Epithelial cell of proximal tubule (primary cell): ENCODE measurements around the gene SLC24A3. TPM values are rescaled to one million over a fixed set of nuclear protein-coding genes. Genes with fewer than 3 reads are reported as not detected.

Experiments
- DNase-seq: peaks from one replicate; pipeline ENCODE4 v3.0.0-alpha.2; 2011; ENCODE audit warnings: low read depth
- H3K4me3 ChIP-seq: 2 replicates; pipeline ENCODE4 v1.5.1; 2011; ENCODE audit warnings: low read depth, mild to moderate bottlenecking, low read length
- CTCF ChIP-seq: conservative IDR thresholded peaks from 2 replicates; pipeline ENCODE4 v1.5.1; 2012; ENCODE audit warnings: low read depth, mild to moderate bottlenecking, low read length
- total RNA-seq: library from RNA; depleted of rRNA; stranded (reverse); fragments of >200 nt; gene quantifications from 2 replicates; pipeline ENCODE4 v1.2.3, GENCODE V29; 2015

Gene SLC24A3
- total RNA-seq, 1 donor from 2014 or later: not detected

GRCh38 chr20:19257865-19258264 lies 45.4 kb downstream of the SLC24A3 start:
- DNase-seq: no peak
- H3K4me3 ChIP-seq: no peak overlapping the region
- no peak for TF ChIP-seq CTCF

GRCh38 chr20:19259141-19259591 lies 46.7 kb downstream of the SLC24A3 start:
- H3K4me3 ChIP-seq: no peak overlapping the region
- TF ChIP-seq CTCF: no peak
- DNase-seq: no peak

- no peak overlapping the region for H3K4me3 ChIP-seq
- no peak for DNase-seq
- TF ChIP-seq CTCF: no peak
These were observed 48.1 kb downstream of the SLC24A3 start for GRCh38 chr20:19260412-19261090.

GRCh38 chr20:19264191-19264590 lies 51.7 kb downstream of the SLC24A3 start:
- no peak for DNase-seq
- H3K4me3 ChIP-seq: no peak overlapping the region
- TF ChIP-seq CTCF: no peak

GRCh38 chr20:19265646-19266374 lies 53.4 kb downstream of the SLC24A3 start:
- no peak overlapping the region for H3K4me3 ChIP-seq
- TF ChIP-seq CTCF: no peak
- no peak for DNase-seq

- TF ChIP-seq CTCF: no peak
- H3K4me3 ChIP-seq: no peak overlapping the region
- no peak for DNase-seq
These were observed 56.0 kb downstream of the SLC24A3 start for GRCh38 chr20:19268426-19268825.
